HUDEP-2 (cell line): Measurements from ENCODE around the gene MED9.

ENCODE experiments used
- DNase-seq, 76 experiments: peaks; one replicate each; lab custom pipeline; 2025; ENCODE audit not compliant: unreplicated experiment in 76 of 76; lab: John Stamatoyannopoulos, UW

MED9 gene

DNA sequence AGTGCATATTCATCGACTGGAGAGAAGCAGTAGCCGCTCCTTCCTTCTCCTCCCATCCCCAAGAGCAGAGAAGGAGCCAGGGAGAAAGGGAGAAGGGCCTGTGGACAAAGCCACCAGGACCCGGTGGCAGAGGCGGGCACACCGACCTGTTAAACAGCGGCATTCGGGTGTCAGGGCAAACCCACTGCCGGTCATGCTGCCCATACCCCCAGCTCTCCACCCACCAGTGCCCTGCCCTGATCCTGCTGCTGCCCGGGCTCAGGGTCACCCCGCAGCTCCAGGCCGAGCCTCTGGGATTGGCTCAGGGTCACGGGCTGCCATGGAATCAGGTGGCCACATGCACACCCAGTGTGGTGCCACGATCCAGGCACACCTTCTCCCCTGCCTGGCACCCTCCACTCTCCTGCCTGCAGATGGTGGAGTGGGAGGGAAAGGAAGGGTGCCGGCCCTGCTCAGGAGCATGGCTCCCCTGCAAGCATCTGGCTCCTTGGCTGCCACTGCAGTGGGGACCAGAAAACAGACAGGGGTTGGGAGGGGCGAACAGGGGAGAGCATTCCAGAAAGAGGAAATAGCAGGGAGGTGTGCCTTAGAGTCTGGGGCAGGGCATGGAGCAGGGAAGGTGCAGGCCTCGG is 37.7 kb downstream of the MED9 start:
- no peak for DNase-seq

DNA sequence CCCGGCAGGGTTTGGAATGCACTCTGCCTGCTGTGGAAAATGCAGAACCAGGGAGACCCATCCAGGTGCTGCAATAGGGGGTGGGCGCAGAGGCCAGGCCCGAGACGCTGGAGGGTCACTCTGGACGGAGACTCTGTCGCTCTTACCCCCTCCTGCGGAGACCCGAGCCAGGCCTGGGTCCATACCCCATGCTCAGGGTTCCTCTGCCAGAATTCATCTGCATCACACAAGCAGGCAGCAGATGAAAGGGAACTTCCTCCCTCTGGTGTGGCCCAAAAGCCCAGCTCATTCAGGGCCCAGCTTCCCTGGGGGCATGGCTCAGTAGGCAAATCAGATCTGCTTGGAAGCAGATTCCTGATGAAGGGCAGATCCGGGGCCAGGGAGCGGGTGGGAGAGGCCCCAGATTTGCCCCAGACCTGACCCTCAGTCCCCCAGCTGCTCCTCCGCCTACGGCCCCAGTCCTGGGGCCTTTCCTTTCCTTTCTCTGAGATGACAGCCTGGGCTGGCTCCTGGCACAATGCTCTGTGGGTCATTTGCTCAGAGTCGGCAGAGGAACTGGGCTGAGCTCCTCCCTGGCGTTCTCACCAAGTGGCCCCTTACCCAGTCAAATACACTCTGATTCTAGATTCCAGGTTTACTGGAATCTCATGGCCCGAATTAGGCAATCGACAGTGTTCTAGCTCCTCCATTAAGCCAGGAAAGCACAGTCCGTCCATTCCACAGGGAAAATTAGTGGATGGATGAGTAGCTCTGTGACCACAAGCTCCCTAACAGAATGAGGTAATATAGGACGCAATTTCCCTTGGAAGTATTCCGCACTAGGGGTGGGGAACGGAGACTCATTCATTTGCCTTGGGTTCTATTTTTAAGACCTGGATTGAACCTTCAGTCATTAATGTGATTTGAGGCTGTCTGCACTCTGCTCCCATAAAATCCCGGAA is 38.5 kb downstream of the MED9 start:
- DNase-seq, result no peak

- DNase-seq, result no peak
These were observed 39.4 kb downstream of the MED9 start for GRCh38 chr17:17515934-17516930.

DNA sequence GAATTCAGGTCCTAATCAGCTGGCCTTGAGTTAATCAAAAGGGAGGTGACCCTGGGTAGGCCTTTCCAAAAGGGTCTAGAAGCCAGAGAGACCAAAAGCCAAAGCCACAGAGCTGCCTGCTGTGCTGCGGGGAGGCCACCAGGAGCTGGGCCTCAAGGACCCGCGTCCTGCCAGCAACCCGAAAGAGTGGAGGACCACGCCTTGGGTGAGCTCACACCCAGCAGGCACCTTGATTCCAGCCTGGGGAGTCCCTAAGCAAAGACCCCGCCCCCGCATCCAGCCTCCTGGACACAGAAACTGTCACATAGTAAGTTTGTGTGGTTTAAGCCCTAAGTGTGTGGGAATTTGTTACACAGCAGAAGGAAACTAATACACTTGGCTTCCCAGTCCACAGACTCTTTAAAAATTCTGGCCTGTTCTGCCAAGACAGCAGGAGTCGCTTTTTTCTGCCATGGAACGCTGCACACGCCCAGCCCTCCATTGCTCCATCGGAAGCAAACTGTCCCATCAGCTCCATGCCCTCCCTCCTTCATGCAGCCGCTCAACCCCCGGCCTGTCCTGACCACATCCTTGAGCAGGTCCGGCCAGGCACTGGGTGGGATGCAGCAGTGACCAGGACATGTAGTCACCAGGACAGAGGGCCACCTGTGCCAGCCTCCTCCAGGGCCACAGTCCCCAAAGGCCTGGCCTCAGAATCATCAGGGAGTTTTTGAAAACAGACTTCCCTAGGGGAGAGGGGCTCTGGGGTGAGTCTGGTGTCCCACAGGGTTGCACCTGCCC is 40.3 kb downstream of the MED9 start:
- no peak for DNase-seq

DNA sequence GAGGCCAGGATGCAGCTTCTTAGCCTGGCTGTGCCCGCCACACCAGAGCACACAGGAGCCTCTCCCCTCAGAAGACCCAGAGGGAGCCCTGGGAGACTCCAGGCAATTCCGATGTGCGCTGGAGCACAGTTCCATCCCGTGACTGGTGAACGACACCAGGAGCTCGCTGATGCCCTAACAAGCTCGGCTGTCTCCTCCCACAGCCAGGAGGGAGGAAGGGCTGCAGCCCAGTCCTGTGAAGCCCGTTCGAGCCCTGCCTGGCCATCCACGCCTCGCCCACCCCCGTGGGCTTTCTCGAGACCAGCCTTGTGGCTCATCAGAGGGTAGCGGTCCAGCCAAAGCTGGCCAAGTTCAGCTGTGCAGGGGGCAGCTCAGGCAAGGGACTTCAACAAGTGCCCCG is 41.2 kb downstream of the MED9 start:
- DNase-seq, result no peak

- no peak for DNase-seq
These were observed 42.2 kb downstream of the MED9 start for GRCh38 chr17:17518951-17519350.

GRCh38 chr17:17519886-17520285 is 43.1 kb downstream of the MED9 start:
- no peak for DNase-seq

DNA sequence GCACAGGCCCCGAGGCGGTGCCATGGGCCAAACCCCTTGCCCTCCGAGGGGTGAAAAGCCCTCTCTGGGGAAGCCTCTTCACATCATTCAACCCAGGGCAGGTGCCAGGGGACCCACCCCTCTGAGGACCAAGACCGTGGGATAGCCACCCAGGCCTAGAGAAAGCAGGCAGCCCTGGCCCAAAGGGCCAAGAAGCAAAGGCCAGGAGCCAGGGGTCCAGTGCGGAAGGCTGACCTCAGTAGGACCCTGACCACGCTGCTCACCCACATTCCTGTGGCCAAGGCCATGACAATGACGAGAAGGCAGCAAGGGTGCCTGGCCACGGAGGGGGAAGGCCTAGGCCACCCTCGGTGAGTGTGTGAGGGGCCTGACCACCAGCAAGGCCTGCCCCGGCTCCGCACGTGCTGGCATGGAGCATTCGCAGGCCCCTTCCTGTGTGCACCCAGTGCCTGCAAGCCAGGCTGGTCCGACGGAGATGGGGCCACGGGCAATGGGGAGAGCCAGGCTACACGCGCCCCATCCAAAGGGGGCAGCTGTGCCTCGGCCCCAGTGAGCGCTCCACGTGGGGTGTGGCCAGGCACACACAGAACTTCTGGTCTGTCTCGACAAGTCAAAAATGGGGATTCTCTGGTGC is 43.9 kb downstream of the MED9 start:
- no peak for DNase-seq

DNA sequence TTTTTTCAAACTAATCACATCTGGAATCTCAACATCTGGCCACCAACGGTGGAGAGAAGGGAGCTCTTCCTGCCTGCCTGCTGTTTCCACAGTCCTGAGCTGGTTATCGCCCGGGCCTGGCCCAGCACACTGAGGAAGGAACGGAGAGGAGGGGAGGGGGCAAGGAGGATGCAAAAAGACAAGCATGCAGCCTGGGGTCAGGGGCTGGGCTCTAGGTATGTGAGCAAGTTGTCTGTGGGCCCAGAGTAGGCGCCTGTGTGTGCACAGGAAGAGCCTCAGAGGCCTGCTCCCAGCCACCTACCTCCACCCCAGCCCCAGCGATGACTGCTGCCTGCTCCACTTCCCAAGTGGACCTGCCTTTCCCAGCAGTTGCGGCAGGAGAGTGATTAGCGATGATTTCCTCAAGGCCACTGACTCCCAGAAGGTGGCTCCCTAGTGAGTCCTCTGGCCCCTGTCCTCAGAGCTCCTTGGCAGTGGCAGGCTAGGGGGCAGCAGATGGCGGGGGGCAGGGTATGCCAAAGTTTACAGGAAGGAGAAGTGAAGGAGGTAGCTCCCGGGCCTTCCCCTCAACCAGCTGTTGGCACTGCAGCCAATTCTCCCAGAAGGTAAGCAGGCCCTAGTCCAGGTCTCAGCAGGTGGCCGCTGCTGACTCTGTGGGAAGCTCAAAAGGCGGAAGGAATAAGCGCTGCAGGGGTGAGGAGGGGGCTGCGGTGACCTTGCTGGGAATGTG is 46.4 kb downstream of the MED9 start:
- DNase-seq, result no peak

GRCh38 chr17:17523731-17524490 is 47.1 kb downstream of the MED9 start:
- no peak for DNase-seq

DNA sequence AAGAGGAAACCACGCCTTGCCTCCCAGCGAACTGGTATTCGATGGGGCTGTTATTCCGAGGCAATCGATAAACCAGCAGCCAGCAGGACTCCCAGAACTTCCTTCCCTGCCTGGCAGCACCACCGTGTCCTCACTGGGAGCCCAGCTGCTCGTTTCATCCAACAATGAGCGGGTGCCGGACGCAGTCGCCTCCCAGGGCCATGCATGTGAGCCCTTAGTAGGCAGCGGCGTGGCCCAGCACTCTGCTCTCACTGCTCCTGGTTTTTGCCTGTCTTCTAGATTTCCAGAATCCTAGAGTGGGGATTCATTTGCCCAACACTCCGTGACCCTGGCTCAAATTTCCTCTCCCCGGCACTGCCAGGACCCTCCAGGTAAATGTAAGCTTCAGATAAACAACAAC is 48.5 kb downstream of the MED9 start:
- no peak for DNase-seq

DNA sequence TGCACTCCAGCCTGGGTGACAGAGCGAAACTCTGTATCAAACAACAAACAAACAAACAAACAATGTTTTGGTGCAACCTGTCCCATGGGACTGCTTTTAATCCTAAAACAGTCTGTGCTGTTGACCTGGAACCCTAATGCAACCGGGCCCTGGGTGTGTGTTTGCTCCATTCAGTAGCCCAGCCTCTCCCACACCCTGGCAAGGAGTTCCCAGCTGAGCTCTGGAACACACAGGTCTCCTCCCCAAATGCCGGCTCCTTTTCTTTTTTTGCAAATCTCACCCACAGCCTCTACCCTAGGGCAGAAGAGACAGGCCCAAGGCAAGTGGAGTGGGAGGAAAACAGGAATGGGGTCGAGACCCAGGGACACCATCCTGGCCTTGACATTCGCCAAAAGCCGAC is 49.2 kb downstream of the MED9 start:
- DNase-seq, result no peak

GRCh38 chr17:17526369-17526768 is 49.6 kb downstream of the MED9 start:
- DNase-seq, result no peak

- no peak for DNase-seq
These were observed 50.7 kb downstream of the MED9 start for GRCh38 chr17:17527534-17527933.

- no peak for DNase-seq
These were observed 51.2 kb downstream of the MED9 start for GRCh38 chr17:17527956-17528500.

GRCh38 chr17:17528696-17529652 is 52.2 kb downstream of the MED9 start:
- DNase-seq, result no peak

GRCh38 chr17:17531156-17531555 is 54.4 kb downstream of the MED9 start:
- DNase-seq, result no peak
